DMS 273 (cell line): ENCODE data around the gene CEP68.
A peak's percentile ranks its signal among the peaks of the same experiment; 100 is the strongest.
"Not testable (repeated sequence)": the region's sequence is repeated elsewhere in the genome, so short reads cannot be mapped to it uniquely, and the experiment has no call there.

Source experiments
- DNase-seq: peaks from one replicate; lab custom pipeline; 2025; ENCODE audit not compliant: unreplicated experiment; lab: John Stamatoyannopoulos, UW

Gene CEP68

DNA sequence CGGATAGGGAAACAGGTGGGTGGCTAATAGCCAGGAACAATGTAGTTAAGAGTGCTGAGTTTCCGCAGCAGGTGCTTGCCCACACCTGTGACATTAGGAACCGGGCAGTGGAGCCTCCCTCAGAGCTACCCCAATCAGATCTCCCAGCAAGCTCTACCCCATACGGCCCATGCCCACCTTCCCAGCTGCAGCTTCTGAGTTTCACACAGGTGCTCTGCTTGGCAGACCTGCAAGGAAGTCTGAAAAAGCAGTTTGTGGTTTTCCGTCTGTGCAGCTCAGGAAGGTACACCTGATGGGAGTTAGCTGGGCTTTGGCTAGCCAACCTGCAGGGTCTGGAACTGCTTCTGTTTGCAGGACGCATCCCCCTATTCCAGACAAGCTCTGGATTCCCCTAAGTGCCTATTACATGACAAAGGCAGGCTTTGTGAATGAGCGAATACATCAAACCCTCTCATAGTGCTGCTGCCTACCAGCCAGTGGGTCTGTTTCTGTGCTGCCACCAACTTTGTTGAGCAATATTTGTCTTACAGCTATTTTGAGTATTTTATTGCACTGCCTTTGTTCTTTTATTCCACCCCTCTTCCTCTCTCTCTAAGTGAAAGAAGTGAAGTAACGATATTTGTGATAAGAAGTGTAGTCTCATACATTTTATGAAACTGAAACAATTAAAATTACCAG, 24.7 kb upstream of the CEP68 start:
- DNase-seq = no peak

DNA sequence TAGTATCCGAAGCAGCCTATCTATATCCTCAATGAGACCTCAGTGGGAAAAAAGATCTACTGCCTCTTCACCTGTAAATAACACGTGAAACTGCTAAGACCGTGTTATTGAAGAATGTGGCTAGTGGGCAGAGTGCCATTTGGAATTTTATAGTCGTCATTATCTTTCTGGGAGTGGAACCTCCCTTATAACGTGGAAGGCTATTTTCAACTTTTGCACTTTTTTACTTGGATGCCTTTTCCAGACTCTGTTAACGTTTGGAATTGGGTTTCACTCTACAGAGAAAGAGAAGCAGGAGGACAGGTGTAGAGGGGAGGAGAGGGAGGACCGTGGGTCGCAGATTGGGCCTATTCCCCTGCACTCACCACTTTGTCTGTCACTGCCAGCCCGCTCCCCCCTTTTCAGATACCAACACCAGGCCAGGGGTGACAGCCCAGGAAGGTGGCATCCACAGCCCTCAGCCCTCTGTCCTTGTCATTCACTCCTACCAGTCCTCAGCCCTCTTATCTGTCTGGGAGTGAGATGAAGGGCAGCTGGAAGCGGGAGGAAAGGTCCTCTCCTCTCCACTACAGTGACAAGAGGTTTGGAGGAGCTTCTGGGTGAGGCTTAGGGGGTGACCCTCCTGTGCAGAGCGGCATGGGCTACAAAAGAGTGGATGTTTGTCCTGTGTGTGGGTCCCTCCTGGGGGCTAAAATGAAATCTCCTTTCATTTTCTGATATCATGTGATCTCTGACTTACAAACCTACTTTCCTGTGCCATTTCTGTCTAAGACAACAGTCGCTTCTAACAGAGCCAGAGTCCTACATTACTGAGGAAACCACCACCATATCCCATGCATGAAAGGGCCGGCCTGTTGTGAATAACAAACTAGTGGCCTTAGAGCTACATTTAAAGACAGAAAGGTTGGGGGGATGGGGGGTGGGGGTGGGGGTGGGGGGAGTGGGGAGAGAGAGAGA, 23.9 kb upstream of the CEP68 start:
- DNase-seq = no peak

DNA sequence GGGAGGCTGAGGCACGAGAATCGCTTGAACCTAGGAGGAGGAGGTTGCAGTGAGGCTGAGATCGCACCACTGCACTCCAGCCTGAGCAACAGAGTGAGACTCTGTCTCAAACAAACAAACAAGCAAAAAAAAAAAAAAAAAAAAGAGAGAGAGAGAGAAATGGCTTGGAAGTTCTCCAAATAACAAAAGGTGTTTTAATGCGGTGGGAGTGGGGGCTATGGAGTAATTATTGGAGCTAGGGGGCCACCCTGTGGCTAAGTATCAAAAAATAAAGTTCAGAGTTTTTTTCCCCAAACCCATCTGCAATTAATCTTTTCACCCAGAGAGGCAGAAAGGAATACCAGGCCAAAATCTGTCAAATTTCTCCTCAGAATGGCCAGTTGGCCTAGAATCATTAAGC, 23.0 kb upstream of the CEP68 start:
- peak; percentile 43 for DNase-seq

DNA sequence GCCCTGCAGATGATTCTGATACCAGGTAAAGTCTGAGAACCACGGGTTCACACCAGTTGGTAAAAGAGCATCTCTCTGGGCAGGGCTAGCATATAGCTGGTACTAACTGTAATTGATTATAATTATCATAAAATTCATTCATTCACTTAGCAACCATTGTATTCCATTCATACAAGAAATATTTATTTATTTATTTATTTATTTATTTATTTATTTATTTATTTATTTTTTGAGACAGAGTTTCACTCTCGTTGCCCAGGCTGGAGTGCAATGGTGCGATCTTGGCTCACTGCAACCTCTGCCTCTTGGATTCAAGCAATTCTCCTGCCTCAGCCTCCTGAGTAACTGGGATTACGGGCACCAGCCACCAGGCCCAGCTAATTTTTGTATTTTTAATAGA, 22.5 kb upstream of the CEP68 start:
- not testable (repeated sequence) for DNase-seq

GRCh38 chr2:65035351-65035943, 20.8 kb upstream of the CEP68 start:
- no peak for DNase-seq

DNA sequence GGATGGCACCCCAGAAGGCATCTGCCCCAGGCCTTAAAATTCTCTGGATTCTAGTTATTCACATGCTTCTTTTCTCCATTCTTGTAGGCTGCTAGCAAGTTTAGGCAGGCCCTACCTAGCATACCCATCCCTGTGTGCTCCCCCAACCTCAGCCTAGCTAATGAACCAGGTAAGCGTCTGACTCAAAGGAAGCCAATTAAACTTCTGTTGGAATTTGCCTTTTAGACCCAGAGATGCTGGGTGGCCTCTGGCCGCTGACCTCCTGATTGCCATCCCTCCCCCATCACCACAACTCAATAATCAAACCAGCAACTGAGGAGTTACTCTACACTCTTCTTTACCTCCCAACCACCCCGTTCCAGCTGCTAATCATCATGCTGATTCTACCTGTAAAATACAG, 19.0 kb upstream of the CEP68 start:
- DNase-seq = no peak

GRCh38 chr2:65039640-65040039, 16.6 kb upstream of the CEP68 start:
- DNase-seq = no peak

GRCh38 chr2:65040400-65041261, 15.6 kb upstream of the CEP68 start:
- DNase-seq = peak; percentile 89

DNA sequence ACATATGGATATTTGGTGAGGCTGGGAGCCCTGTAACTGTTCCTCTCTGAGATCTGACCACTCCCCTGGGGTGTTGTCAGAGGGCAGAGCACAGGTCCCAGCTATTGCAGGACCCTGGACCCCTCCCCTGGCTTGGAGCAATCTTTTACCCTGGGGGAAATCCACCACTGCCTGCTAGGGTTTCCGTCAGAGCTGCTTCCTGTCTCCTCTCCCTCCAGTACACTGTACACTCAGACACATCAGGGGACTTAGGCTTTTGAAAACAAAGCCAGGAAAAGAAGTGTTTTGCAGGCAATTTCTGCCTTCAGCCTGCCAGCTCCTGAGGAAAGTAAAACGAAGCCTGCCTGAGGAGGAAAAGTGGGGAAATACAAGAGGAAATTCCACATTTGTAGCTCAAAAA, 13.2 kb upstream of the CEP68 start:
- no peak for DNase-seq

GRCh38 chr2:65044097-65044735, 12.0 kb upstream of the CEP68 start:
- no peak for DNase-seq

DNA sequence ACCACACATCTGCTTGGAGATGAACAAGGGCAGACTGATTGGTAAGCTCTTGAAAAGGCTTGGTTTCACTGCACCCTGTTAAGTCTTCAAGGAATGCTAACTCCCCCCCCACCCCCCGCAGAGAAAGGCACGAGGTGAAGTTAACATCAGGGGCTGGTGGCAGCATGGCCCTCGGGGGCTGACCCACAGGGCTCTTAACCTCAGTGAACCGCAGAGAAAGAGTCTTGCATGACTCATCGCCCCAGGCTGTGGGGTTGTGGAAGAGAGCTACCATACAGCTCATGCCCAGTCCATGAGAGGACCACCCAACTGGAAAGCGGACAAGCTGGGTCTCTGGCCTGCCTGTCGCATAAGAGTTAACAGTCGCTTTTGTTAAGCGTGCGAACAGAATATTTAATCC, 10.6 kb upstream of the CEP68 start:
- DNase-seq = no peak

DNA sequence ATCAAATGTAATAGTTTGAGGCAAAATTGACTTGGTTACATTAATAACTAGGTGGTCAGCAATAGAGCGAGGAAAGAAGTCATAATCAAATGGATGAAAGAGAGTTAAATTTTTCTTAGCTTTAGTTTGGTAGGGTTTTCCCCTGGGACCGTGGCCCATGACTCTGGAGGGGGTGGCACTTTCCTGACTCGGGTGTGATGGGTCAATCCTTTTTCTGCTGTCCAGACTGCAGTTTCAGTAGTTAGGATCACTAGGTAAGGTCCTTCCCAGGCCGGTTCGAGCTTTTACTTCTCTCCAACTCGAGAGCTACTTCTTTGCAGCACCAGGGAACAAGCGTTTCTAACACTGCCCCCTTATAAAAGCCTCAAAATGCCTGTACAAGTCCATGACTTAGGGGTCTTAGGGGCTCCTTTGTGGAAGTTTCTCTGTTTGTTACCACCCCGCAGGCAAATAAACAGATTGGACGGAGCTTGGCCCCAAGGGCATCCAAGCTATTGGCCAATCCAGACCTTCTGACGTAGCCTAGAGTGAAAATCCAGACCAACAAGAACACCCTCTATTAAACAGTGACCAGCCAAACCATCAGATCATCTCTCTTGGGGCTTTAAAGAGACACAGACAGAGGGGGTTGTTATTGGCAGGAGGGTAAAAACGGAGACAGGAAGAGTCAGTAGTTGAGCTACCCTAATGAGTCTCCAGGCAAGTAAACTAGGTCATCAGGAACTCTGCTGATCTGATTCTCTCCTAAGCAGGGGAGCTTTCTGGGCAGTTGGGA, 9.4 kb upstream of the CEP68 start:
- no peak for DNase-seq

DNA sequence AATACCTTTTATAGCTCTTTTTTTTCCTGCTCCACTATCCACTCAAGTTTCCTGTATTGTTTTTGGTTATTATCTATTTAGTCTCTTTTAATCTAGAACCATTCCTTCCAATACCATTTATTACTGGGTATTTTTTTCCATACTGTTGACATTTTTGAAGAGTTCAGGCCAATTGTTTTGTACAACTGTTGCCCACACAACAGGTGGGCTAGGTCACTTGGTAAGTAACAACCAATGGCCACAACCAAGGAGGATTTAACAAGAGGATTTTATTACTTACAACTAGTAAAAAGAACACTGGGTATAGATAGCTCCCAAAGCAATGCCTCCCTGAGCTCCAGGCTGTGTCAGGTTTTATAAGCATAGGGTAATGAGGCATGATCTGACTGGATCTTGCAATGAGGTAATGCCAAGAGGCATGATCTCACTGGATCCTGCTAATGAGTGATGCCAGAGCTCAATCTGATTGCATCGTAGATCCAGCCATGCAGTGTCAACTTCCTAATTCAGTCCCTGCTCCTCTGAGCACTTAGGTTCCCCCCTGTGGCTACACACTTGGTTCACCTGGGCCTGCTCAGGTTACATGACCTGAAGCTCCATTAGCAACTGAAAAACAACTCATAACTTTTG, 7.1 kb upstream of the CEP68 start:
- DNase-seq = peak; percentile 12

- DNase-seq = no peak
Measured at GRCh38 chr2:65050931-65051330, 5.3 kb upstream of the CEP68 start.

GRCh38 chr2:65053199-65053598, 3.0 kb upstream of the CEP68 start:
- DNase-seq = no peak

DNA sequence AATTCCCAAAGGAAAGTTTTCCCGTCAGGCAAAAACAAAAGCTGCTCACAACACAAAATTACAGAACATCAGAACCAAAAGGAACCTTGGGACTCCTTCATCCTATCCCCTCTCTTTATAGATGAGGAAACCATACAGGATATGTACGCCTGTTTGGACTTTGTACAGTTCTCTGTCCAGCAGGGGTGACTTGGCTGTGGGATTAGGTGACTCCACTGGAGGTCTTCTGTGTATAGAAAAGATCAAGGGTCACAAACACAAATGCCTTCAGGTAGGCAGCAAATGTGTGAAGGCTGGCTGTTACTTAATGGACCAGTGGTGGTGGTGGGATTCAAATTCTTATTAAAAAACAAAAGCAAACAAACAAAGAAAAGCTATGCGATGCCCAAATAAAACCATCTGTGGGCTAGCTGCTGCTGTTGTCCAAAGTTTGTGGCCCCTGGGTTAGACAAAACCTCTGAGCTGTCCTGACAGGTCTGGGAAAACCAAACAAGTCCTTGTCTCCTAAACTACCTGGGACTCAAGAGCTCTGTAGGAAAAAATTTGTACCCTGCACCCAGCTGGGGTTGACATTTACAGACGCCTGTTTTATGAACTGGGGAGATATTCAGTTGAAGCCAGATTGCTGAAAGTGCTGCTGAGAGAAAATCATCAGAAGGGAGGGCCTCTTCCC, 1.3 kb upstream of the CEP68 start:
- no peak for DNase-seq

- DNase-seq = peak; percentile 90
Measured at GRCh38 chr2:65055422-65056214, 598 bp upstream of the CEP68 start.

DNA sequence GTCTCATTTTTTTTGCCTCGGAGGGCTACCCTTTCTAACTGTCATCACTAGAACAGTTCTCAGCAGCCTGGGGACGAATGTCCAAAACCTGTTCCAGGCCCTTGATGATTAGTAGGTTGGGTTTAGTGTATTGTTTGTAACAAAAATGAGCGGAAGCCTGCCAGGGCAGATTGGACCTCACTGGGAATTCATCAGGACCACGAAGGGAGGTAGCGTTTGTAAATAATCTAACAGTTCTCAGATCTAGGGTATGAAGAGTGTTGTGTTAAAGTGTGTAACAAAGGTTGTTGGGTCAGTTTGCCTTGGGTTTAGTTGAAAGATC, 799 bp downstream of the CEP68 start:
- no peak for DNase-seq
